Measurements from ENCODE around the gene CCKAR.
"Not testable (repeated sequence)": the region's sequence is repeated elsewhere in the genome, so short reads cannot be mapped to it uniquely, and the experiment has no call there.

CCKAR gene

DNA sequence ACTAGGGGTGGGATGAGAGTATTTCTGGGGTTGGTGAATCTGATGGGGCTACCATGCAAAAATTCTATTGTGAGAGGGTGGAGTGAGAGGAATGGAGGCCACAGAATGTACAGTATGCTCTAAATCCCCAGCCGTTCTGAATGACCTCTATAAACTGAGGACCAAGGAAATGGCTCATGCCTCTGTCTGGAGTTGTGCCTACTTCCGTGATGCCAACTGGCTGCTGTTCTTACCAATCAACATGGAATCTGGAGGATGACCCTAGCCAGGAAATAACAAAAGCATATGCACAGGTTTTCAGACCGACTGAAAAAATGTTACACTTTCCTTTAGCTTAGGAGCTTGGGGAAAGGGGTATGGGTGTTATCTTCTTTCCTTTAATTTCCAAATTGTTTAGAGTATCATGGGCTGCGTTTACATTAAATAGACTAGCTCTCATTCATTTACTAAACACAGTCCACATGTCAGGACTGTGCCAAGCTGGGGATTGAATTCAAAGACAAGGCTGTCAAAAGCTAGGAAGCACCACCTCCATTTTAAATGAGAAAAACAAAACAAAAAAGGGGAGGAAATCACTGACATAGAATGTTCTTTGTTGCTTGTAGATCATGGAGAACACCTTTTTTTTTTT, 20.2 kb upstream of the CCKAR start:
- Histone ChIP-seq H3K4me3 (ENCODE audit: low read length) (no peak overlapping the region), H3K9ac (ENCODE audit: low read depth, low read length) (peak overlapping the region; percentile 6), H3K4me1 (ENCODE audit: control insufficient read depth, insufficient read depth, low read length) (peaks cover 16% of the 10 kb centered on the region), H3K9me3 (replicated peaks; ENCODE audit: low read length) (no peaks in the 10 kb centered on the region), H3K4me2 (ENCODE audit: low read length) (peak overlapping the region; percentile 6), H3K27me3 (ENCODE audit: control insufficient read depth, insufficient read depth, low read length) (no peaks in the 10 kb centered on the region), H3K36me3 (ENCODE audit: insufficient read depth, low read length) (no peaks in the 10 kb centered on the region)

- peak overlapping the region; percentile 6 for H3K9ac ChIP-seq (ENCODE audit: low read depth, low read length)
- no peak overlapping the region for H3K4me3 ChIP-seq (ENCODE audit: low read length)
- no peaks in the 10 kb centered on the region for H3K9me3 ChIP-seq (replicated peaks; ENCODE audit: low read length)
- peak overlapping the region; percentile 6 for H3K4me2 ChIP-seq (ENCODE audit: low read length)
- H3K27me3 ChIP-seq (ENCODE audit: control insufficient read depth, insufficient read depth, low read length), result no peaks in the 10 kb centered on the region
- peaks cover 16% of the 10 kb centered on the region for H3K4me1 ChIP-seq (ENCODE audit: control insufficient read depth, insufficient read depth, low read length)
- no peaks in the 10 kb centered on the region for H3K36me3 ChIP-seq (ENCODE audit: insufficient read depth, low read length)
These were observed 19.5 kb upstream of the CCKAR start for GRCh38 chr4:26509681-26510333.

DNA sequence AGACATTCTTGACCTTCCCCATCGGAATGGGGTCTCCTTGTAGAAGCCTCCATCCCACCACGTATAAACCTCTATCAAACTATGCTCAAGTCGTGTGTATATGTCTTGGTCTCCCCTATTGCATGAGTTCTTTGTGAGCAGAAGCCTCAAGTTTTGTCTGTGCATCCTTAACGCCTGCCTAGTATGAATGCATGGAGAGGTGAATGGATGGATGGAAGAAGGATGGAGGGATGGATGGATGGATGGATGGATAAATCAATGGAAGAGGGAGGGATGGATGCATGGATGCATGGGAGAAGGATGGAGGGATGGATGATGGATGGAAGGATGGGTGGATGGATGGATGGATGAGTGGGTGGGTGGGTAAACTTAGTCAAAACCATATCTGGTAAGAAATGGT, 17.0 kb upstream of the CCKAR start:
- H3K9me3 ChIP-seq (replicated peaks; ENCODE audit: low read length), result no peaks in the 10 kb centered on the region
- peaks cover 25% of the 10 kb centered on the region for H3K4me1 ChIP-seq (ENCODE audit: control insufficient read depth, insufficient read depth, low read length)
- no peak overlapping the region for H3K9ac ChIP-seq (ENCODE audit: low read depth, low read length)
- H3K27me3 ChIP-seq (ENCODE audit: control insufficient read depth, insufficient read depth, low read length), result no peaks in the 10 kb centered on the region
- H3K36me3 ChIP-seq (ENCODE audit: insufficient read depth, low read length), result no peaks in the 10 kb centered on the region
- no peak overlapping the region for H3K4me2 ChIP-seq (ENCODE audit: low read length)
- no peak overlapping the region for H3K4me3 ChIP-seq (ENCODE audit: low read length)

GRCh38 chr4:26503844-26504243, 13.6 kb upstream of the CCKAR start:
- H3K9me3 ChIP-seq (replicated peaks; ENCODE audit: low read length), result peaks cover 6% of the 10 kb centered on the region
- H3K27me3 ChIP-seq (ENCODE audit: control insufficient read depth, insufficient read depth, low read length), result no peaks in the 10 kb centered on the region
- no peak overlapping the region for H3K9ac ChIP-seq (ENCODE audit: low read depth, low read length)
- H3K36me3 ChIP-seq (ENCODE audit: insufficient read depth, low read length), result no peaks in the 10 kb centered on the region
- H3K4me1 ChIP-seq (ENCODE audit: control insufficient read depth, insufficient read depth, low read length), result peaks cover 20% of the 10 kb centered on the region
- H3K4me3 ChIP-seq (ENCODE audit: low read length), result no peak overlapping the region
- peak overlapping the region; percentile 31 for H3K4me2 ChIP-seq (ENCODE audit: low read length)

- H3K27me3 ChIP-seq (ENCODE audit: control insufficient read depth, insufficient read depth, low read length), result no peaks in the 10 kb centered on the region
- H3K9ac ChIP-seq (ENCODE audit: low read depth, low read length), result no peak overlapping the region
- no peaks in the 10 kb centered on the region for H3K36me3 ChIP-seq (ENCODE audit: insufficient read depth, low read length)
- peaks cover 6% of the 10 kb centered on the region for H3K9me3 ChIP-seq (replicated peaks; ENCODE audit: low read length)
- H3K4me2 ChIP-seq (ENCODE audit: low read length), result peak overlapping the region; percentile 31
- no peak overlapping the region for H3K4me3 ChIP-seq (ENCODE audit: low read length)
- H3K4me1 ChIP-seq (ENCODE audit: control insufficient read depth, insufficient read depth, low read length), result peaks cover 20% of the 10 kb centered on the region
These were observed 13.1 kb upstream of the CCKAR start for GRCh38 chr4:26503427-26503826.

- H3K4me1 ChIP-seq (ENCODE audit: control insufficient read depth, insufficient read depth, low read length), result peaks cover 20% of the 10 kb centered on the region
These were observed 10.3 kb upstream of the CCKAR start for GRCh38 chr4:26500565-26500999.

GRCh38 chr4:26496207-26496783, 6.0 kb upstream of the CCKAR start:
- peaks cover 4% of the 10 kb centered on the region for H3K27me3 ChIP-seq (ENCODE audit: control insufficient read depth, insufficient read depth, low read length)
- H3K4me1 ChIP-seq (ENCODE audit: control insufficient read depth, insufficient read depth, low read length), result peaks cover 10% of the 10 kb centered on the region
- H3K36me3 ChIP-seq (ENCODE audit: insufficient read depth, low read length), result no peaks in the 10 kb centered on the region
- H3K4me2 ChIP-seq (ENCODE audit: low read length), result no peak overlapping the region
- no peak overlapping the region for H3K9ac ChIP-seq (ENCODE audit: low read depth, low read length)
- H3K9me3 ChIP-seq (replicated peaks; ENCODE audit: low read length), result peaks cover 6% of the 10 kb centered on the region
- no peak overlapping the region for H3K4me3 ChIP-seq (ENCODE audit: low read length)

More at GRCh38 chr4:26500565-26500999, 10.3 kb upstream of the CCKAR start:
- not testable (repeated sequence) for H3K9me3 ChIP-seq (replicated peaks; ENCODE audit: low read length); H3K27me3 ChIP-seq (ENCODE audit: control insufficient read depth, insufficient read depth, low read length); H3K4me2 ChIP-seq (ENCODE audit: low read length); H3K36me3 ChIP-seq (ENCODE audit: insufficient read depth, low read length); H3K4me3 ChIP-seq (ENCODE audit: low read length); H3K9ac ChIP-seq (ENCODE audit: low read depth, low read length)

- no peak overlapping the region for H3K4me2 ChIP-seq (ENCODE audit: low read length)
- H3K36me3 ChIP-seq (ENCODE audit: insufficient read depth, low read length), result no peaks in the 10 kb centered on the region
- H3K9me3 ChIP-seq (replicated peaks; ENCODE audit: low read length), result no peaks in the 10 kb centered on the region
- H3K4me3 ChIP-seq (ENCODE audit: low read length), result no peak overlapping the region
- no peak overlapping the region for H3K9ac ChIP-seq (ENCODE audit: low read depth, low read length)
- H3K27me3 ChIP-seq (ENCODE audit: control insufficient read depth, insufficient read depth, low read length), result peaks cover 16% of the 10 kb centered on the region
- H3K4me1 ChIP-seq (ENCODE audit: control insufficient read depth, insufficient read depth, low read length), result no peaks in the 10 kb centered on the region
These were observed 3.2 kb upstream of the CCKAR start for GRCh38 chr4:26493461-26493860.

- H3K9ac ChIP-seq (ENCODE audit: low read depth, low read length), result no peak overlapping the region
- no peaks in the 10 kb centered on the region for H3K36me3 ChIP-seq (ENCODE audit: insufficient read depth, low read length)
- no peaks in the 10 kb centered on the region for H3K4me1 ChIP-seq (ENCODE audit: control insufficient read depth, insufficient read depth, low read length)
- H3K4me3 ChIP-seq (ENCODE audit: low read length), result no peak overlapping the region
- H3K27me3 ChIP-seq (ENCODE audit: control insufficient read depth, insufficient read depth, low read length), result peaks cover 16% of the 10 kb centered on the region
- H3K4me2 ChIP-seq (ENCODE audit: low read length), result no peak overlapping the region
- H3K9me3 ChIP-seq (replicated peaks; ENCODE audit: low read length), result no peaks in the 10 kb centered on the region
These were observed 1.3 kb upstream of the CCKAR start for GRCh38 chr4:26491449-26492170.

- Histone ChIP-seq H3K4me3 (ENCODE audit: low read length) (no peak overlapping the region), H3K27me3 (ENCODE audit: control insufficient read depth, insufficient read depth, low read length) (peaks cover 16% of the 10 kb centered on the region), H3K4me1 (ENCODE audit: control insufficient read depth, insufficient read depth, low read length) (no peaks in the 10 kb centered on the region), H3K4me2 (ENCODE audit: low read length) (no peak overlapping the region), H3K36me3 (ENCODE audit: insufficient read depth, low read length) (no peaks in the 10 kb centered on the region), H3K9me3 (replicated peaks; ENCODE audit: low read length) (no peaks in the 10 kb centered on the region), H3K9ac (ENCODE audit: low read depth, low read length) (no peak overlapping the region)
These were observed 638 bp upstream of the CCKAR start for GRCh38 chr4:26490960-26491284.

DNA sequence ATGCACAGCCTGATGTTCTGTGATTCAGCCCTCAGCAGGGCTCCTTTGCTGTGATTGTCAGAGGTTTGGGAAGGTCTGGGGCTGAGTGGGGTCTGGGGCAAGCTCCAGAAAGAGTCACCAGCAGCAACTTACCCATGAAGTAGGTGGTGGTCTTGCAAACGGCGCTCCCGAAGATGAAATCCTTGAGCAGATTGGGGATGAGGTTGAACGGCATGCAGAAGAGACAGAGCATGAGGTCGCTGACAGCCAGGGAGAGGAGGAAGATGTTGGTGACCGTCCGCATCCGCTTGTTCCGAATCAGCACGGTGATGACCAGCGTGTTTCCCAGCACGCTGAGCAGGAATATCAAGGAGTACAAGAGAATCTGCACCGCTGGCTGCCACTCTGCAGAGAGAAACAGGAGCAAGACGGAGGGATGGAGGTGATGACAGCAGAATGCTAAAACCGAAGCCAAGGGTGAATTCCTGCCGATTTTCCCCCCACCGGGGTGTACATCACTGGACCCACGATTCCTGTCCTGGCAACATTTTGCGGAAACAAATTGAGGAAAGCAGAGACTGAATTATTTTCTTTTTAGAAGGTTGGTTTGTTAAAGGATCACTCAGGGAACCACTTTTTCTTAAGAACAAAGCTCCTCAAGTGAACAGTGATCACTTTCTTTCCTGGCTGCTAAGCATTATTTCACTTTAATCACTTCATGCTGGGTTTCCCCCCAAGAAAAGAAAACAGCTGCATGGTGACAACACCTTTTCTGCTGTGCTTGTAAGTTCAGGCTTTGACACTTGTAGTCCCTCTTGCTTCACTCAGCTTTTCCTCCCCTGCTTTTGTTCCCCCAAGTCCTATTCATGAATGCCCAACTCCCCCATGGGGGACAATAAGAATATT, 941 bp downstream of the CCKAR start:
- no peak overlapping the region for H3K4me3 ChIP-seq (ENCODE audit: low read length)
- no peak overlapping the region for H3K4me2 ChIP-seq (ENCODE audit: low read length)
- no peaks in the 10 kb centered on the region for H3K9me3 ChIP-seq (replicated peaks; ENCODE audit: low read length)
- H3K4me1 ChIP-seq (ENCODE audit: control insufficient read depth, insufficient read depth, low read length), result peaks cover 2% of the 10 kb centered on the region
- H3K36me3 ChIP-seq (ENCODE audit: insufficient read depth, low read length), result no peaks in the 10 kb centered on the region
- H3K27me3 ChIP-seq (ENCODE audit: control insufficient read depth, insufficient read depth, low read length), result peaks cover 16% of the 10 kb centered on the region
- H3K9ac ChIP-seq (ENCODE audit: low read depth, low read length), result no peak overlapping the region
